SH-SY5Y (cell line): ENCODE measurements around the gene SENP2.

Experiments used
- GATA2 ChIP-seq: IDR thresholded peaks from 2 replicates; pipeline ENCODE4 v1.6.1; 2011; ENCODE audit warnings: mild to moderate bottlenecking, low read depth, low read length
- GATA3 ChIP-seq: IDR thresholded peaks from 2 replicates; pipeline ENCODE4 v1.6.1; 2011; ENCODE audit warnings: low read depth, mild to moderate bottlenecking, low read length, moderate library complexity

- TF ChIP-seq GATA3 (no peak), GATA2 (no peak)
Measured at GRCh38 chr3:185667574-185667973, 81.5 kb downstream of the SENP2 start.
